ENCODE measurements around the gene TEX29.

TEX29 gene

DNA sequence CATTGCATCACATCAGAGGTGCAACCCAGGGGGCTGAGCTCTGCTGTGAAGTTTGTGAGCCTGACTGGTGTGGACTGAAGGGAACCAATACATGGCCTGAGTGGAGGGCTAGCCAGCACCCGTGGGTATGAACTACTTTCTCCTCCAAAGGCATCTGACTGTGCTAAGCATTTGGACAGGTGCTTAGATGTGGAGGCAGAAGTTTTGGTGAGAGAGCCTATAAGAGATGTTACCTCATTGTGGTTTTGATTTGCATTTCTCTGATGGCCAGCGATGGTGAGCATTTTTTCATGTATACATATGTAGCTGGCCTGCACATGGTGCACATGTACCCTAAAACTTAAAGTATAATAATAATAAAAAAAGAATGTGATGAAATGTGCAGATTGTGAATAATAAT, 46.9 kb downstream of the TEX29 start:
- DNase-seq (ENCODE audit: insufficient read length, low spot score) (no peak), FAIRE-seq (no peak)
- TF ChIP-seq, protein P1, sequence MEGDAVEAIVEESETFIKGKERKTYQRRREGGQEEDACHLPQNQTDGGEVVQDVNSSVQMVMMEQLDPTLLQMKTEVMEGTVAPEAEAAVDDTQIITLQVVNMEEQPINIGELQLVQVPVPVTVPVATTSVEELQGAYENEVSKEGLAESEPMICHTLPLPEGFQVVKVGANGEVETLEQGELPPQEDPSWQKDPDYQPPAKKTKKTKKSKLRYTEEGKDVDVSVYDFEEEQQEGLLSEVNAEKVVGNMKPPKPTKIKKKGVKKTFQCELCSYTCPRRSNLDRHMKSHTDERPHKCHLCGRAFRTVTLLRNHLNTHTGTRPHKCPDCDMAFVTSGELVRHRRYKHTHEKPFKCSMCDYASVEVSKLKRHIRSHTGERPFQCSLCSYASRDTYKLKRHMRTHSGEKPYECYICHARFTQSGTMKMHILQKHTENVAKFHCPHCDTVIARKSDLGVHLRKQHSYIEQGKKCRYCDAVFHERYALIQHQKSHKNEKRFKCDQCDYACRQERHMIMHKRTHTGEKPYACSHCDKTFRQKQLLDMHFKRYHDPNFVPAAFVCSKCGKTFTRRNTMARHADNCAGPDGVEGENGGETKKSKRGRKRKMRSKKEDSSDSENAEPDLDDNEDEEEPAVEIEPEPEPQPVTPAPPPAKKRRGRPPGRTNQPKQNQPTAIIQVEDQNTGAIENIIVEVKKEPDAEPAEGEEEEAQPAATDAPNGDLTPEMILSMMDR (IDR thresholded peaks at IDR 0.05; ENCODE audit: insufficient read depth, missing control alignments) = no peak

DNA sequence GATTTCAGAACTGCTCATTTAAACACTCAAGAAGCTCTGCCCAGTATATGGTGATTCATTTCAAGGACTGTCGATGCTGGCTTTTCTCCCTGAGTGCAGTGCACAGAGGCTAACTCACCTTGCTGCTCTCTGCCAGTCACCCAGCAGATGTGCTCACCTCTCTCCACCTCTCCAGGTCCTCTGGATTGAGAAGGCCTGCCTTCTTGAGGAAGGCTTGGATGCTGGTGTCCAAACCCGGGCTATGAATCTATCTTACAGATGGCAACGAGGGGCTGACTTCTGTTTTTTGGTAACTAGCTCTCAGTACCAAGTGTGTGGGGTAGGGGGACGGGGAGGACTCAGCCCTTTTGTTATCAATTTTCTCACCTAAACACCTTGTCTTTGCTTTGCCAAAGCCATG, 47.6 kb downstream of the TEX29 start:
- no peak for FAIRE-seq
- no peak for DNase-seq (ENCODE audit: insufficient read length, low spot score)
- TF ChIP-seq, protein P1 (IDR thresholded peaks at IDR 0.05; ENCODE audit: insufficient read depth, missing control alignments) = no peak

DNA sequence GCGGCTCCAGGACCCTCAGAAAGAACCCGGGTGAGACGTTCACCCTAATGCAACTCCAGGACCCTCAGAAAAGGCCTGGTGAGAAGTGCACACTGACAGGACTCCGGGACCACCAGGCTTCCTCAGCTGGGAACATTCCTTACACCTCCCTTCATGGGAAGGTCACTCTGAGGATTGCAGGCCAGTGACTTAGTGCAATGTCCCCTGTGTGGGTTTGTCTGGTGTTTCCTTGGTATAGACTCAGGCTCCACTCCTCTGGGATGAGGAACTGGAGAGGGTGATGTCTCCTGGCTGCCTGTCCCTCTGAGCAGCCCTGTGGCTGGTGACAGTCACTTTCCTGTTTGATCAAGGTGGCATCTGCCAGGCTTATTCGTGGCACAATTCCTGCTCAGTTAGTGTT, 49.7 kb downstream of the TEX29 start:
- TF ChIP-seq, protein P1 (IDR thresholded peaks at IDR 0.05; ENCODE audit: insufficient read depth, missing control alignments) = no peak
- FAIRE-seq = no peak
- DNase-seq (ENCODE audit: insufficient read length, low spot score) = no peak

DNA sequence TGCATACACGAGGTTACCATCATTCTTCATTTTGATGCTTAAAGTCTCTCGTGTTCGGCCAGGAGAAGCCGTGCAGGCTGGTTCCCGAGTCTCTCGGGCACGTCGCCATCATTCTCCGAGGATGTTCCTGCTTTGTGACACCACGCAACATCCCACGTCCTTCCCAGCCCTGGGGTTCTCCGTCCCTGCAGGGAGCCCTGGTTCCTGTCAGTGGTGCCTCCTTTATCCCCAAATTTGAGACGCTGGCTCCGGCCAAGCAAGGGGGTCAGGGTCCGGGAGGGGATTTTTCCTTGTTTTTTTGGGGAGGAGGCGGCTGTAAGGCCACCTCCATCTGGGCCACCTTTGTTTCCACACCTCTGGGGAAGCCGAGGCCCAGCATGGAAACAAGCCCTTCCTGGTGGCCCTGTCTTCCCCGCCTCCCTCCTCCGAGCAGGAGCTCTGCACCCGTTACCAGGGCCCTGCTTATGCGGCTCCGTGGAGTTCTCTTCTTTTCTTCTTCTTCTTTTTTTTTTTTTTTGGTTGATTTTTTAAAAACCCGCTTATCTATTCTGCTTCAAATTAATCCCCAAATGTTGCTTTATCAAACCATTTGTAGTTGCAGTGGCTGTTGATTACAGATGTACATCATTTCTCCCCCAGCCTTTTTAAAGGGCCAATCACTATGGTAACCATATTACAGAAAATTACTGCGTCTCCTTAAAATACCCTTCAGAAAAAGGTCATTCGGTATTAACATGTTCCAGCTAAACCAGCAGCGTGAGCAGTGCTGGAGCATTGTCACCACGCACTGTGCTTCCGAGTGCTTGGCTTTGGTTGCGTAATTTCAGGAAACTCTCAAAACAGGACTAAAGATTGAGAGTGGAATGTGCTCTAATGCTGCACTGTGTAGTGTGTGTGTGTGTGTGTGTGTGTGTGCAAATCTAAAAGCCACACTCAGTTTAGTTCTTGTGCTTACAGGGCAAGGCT, 50.4 kb downstream of the TEX29 start:
- TF ChIP-seq, protein P1 (IDR thresholded peaks at IDR 0.05; ENCODE audit: insufficient read depth, missing control alignments) = no peak
- no peak for DNase-seq (ENCODE audit: insufficient read length, low spot score)
- no peak for FAIRE-seq

DNA sequence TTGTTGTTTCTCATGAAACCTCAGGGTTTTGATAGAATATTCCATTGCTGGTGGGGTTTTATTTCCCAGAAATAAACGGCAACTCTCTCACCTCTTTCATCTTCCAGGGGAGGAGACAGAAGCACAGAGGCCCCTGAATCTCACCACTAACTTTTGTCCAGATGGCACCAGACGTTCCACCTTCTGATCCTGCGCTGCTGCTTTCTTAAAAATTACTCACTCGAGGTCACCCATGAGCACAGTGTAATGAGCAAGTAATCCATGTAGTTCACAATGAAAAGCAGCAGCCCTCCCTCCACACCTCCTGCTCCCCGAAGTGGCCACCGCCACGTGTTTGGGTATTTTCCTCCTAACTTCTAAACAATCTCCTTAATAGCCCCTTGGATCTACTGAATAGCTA, 51.3 kb downstream of the TEX29 start:
- DNase-seq (ENCODE audit: insufficient read length, low spot score) (no peak), FAIRE-seq (no peak)
- TF ChIP-seq, protein P1 (IDR thresholded peaks at IDR 0.05; ENCODE audit: insufficient read depth, missing control alignments) = no peak

DNA sequence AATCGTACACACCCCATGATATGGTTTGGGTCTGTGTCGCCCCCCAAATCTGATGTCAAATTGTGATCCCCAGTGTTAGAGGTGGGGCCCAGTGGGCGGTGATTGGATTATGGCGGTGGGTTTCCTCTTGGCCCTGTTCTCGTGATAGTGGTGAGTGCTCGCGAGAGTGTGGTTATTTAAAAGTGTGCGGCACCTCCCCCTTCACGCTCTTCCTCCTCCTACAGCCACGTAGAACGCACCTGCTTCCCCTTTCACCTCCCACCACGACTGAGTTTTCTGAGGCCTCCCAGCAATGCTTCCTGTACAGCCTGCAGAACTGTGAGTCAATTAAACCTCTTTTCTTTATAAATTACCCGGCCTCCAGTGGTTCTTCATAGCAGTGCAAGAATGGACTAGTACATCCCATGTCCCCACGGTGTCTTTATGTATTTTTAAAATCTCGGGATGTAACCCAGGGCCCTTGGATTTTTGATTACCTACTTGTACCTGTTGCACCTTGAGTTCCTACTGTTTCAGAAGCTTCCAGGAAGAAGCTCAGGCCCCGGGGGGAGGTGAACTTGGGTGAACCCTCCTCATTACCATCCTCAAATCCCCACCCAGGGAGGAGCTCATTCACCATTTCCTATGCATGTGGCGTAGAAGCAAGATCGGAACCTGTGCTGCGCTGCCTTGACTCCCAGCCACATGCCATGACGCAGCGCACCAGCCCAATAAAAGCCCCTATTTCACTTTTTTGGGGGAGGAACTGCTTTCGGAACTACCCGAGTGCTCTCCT, 52.4 kb downstream of the TEX29 start:
- TF ChIP-seq, protein P1 (IDR thresholded peaks at IDR 0.05; ENCODE audit: insufficient read depth, missing control alignments) = no peak
- DNase-seq (ENCODE audit: insufficient read length, low spot score) (no peak), FAIRE-seq (no peak)
